HepG2 (cell line): ENCODE measurements around the gene KMT2B. TPM values are rescaled to one million over a fixed set of nuclear protein-coding genes. Genes with fewer than 3 reads are reported as not detected.
A peak's percentile ranks its signal among the peaks of the same experiment; 100 is the strongest.

Experiments
- ATRX ChIP-seq: sonication (generic); formaldehyde crosslinking; IDR thresholded peaks from 2 replicates; pipeline ENCODE4 v1.4.0; 2020; ENCODE audit warnings: missing genetic modification reagents, borderline replicate concordance
- BHLHE40 ChIP-seq: IDR thresholded peaks from 2 replicates; pipeline ENCODE4 v1.6.1; 2011; ENCODE audit warnings: low read length, improper control_type of control experiment
- DMAP1 ChIP-seq: IDR thresholded peaks from 2 replicates; pipeline ENCODE4 v1.6.1; 2016
- FOXA1 ChIP-seq, 2 experiments: fragments of 450-650 bp in 1 of 2; sonication (generic) in 1 of 2; formaldehyde crosslinking in 1 of 2; IDR thresholded peaks; 2 replicates each; pipeline versions ENCODE4 v1.4.0 to v1.6.1; 2016 to 2020; ENCODE audit warnings: missing genetic modification reagents in 1 of 2
- GABPA ChIP-seq, 2 experiments: IDR thresholded peaks; 2 replicates each; pipeline ENCODE4 v1.6.1; 2011 to 2016; ENCODE audit warnings: low read depth in 2 of 2, low read length in 1 of 2, missing biosample characterization in 1 of 2, missing genetic modification characterization in 1 of 2
- GPN1 ChIP-seq: sonication (generic); formaldehyde crosslinking; IDR thresholded peaks from 2 replicates; pipeline ENCODE4 v1.5.1; 2020; ENCODE audit warnings: missing genetic modification reagents, borderline replicate concordance
- HNRNPUL1 ChIP-seq: fragments of 200-400 bp; formaldehyde crosslinking; IDR thresholded peaks from 2 replicates; pipeline ENCODE4 v1.6.1; 2017; ENCODE audit warnings: low read depth, mild to moderate bottlenecking, low read length, moderate library complexity
- KAT7 ChIP-seq: IDR thresholded peaks from 2 replicates; pipeline ENCODE4 v1.6.1; 2018; ENCODE audit warnings: borderline replicate concordance, missing compliant biosample characterization
- NFE2L1 ChIP-seq: sonication (generic); formaldehyde crosslinking; IDR thresholded peaks from 2 replicates; pipeline ENCODE4 v1.4.0; 2020; ENCODE audit warnings: missing genetic modification reagents, mild to moderate bottlenecking, borderline replicate concordance
- RELA ChIP-seq: sonication (generic); formaldehyde crosslinking; IDR thresholded peaks from 2 replicates; pipeline ENCODE4 v1.4.0; 2020; ENCODE audit warnings: missing genetic modification reagents
- TP53 ChIP-seq: sonication (generic); formaldehyde crosslinking; conservative IDR thresholded peaks from 2 replicates; pipeline ENCODE4 v1.4.0; 2020; ENCODE audit warnings: missing genetic modification reagents
- ZC3H4 ChIP-seq: sonication (generic); formaldehyde crosslinking; IDR thresholded peaks from 2 replicates; pipeline ENCODE4 v1.4.0; 2020; ENCODE audit warnings: missing genetic modification reagents, borderline replicate concordance
- ZNF160 ChIP-seq: sonication (generic); formaldehyde crosslinking; IDR thresholded peaks from 2 replicates; pipeline ENCODE4 v1.8.0; 2022; ENCODE audit warnings: mild to moderate bottlenecking, inconsistent platforms, missing genetic modification reagents
- ZNF235 ChIP-seq: sonication (generic); formaldehyde crosslinking; IDR thresholded peaks from 2 replicates; pipeline ENCODE4 v1.8.1; 2023; ENCODE audit warnings: mild to moderate bottlenecking, missing genetic modification reagents, borderline replicate concordance
- ZNF30 ChIP-seq: sonication (generic); formaldehyde crosslinking; IDR thresholded peaks from 2 replicates; pipeline ENCODE4 v1.5.0; 2020; ENCODE audit warnings: mild to moderate bottlenecking, missing genetic modification reagents
- ZNF337 ChIP-seq: sonication (generic); formaldehyde crosslinking; IDR thresholded peaks from 2 replicates; pipeline ENCODE4 v1.5.1; 2020; ENCODE audit warnings: missing genetic modification reagents, low read depth, mild to moderate bottlenecking, borderline replicate concordance
- ZNF496 ChIP-seq: sonication (generic); formaldehyde crosslinking; IDR thresholded peaks from 2 replicates; pipeline ENCODE4 v1.8.1; 2023; ENCODE audit warnings: mild to moderate bottlenecking, moderate library complexity, missing genetic modification reagents; ENCODE audit not compliant: insufficient replicate concordance
- ZNF7 ChIP-seq: IDR thresholded peaks from 2 replicates; pipeline ENCODE4 v1.6.1; 2016; ENCODE audit warnings: missing biosample characterization, missing genetic modification reagents
- ZNF850 ChIP-seq: sonication (generic); formaldehyde crosslinking; conservative IDR thresholded peaks from 2 replicates; pipeline ENCODE4 v1.9.0; 2021; ENCODE audit warnings: mild to moderate bottlenecking, missing genetic modification reagents
- ZSCAN30 ChIP-seq: sonication (generic); formaldehyde crosslinking; IDR thresholded peaks from 2 replicates; pipeline ENCODE4 v1.5.0; 2020; ENCODE audit warnings: mild to moderate bottlenecking, missing genetic modification reagents
- polyA plus RNA-seq, 8 experiments: library from polyadenylated mRNA; depleted of rRNA in 3 of 8; stranded (reverse) in 7 of 8; unstranded in 1 of 8; fragments of >200 nt; fragmentation: Illumina TruSeq in 4 of 8; extraction: Trizol in 4 of 8; gene quantifications; 2 replicates each; pipeline versions ENCODE4 v1.2.1 to v1.2.3, GENCODE V29; 2011 to 2016; ENCODE audit warnings: low read depth in 4 of 8, missing spikeins in 1 of 8, mixed read lengths in 1 of 8; ENCODE audit not compliant: insufficient read depth in 1 of 8
- total RNA-seq, 5 experiments: library from RNA; depleted of rRNA; stranded (reverse); fragments of >200 nt; fragmentation: Illumina TruSeq; extraction: Trizol; gene quantifications; 2 replicates each; pipeline ENCODE4 v1.2.3, GENCODE V29; 2016; ENCODE audit warnings: low read depth in 1 of 5
- TF ChIP-seq, protein P1 (sequence below): sonication (generic); formaldehyde crosslinking; IDR thresholded peaks from 2 replicates; pipeline ENCODE4 v1.4.0; 2020; ENCODE audit warnings: missing genetic modification reagents, borderline replicate concordance
- TF ChIP-seq, protein P2 (sequence below): sonication (generic); formaldehyde crosslinking; IDR thresholded peaks from 2 replicates; pipeline ENCODE4 v1.5.0; 2020; ENCODE audit warnings: mild to moderate bottlenecking, low read depth, missing genetic modification reagents, borderline replicate concordance
- TF ChIP-seq, protein P3 (sequence below): sonication (generic); formaldehyde crosslinking; IDR thresholded peaks from 2 replicates; pipeline ENCODE4; 2020; ENCODE audit warnings: missing genetic modification reagents, mild to moderate bottlenecking, borderline replicate concordance
- TF ChIP-seq, protein P4 (sequence below): IDR thresholded peaks from 2 replicates; pipeline ENCODE4 v1.6.1; 2016; ENCODE audit warnings: mild to moderate bottlenecking
- TF ChIP-seq, protein P5 (sequence below): sonication (generic); formaldehyde crosslinking; IDR thresholded peaks from 2 replicates; pipeline ENCODE4 v1.4.0; 2020; ENCODE audit warnings: missing genetic modification reagents

KMT2B gene
- total and polyA plus RNA-seq, 2 of the 13 experiments (the other 11 are each of a cell fraction or from before 2014, with no cell fraction given), result 6.2 to 16.9 TPM

DNA sequence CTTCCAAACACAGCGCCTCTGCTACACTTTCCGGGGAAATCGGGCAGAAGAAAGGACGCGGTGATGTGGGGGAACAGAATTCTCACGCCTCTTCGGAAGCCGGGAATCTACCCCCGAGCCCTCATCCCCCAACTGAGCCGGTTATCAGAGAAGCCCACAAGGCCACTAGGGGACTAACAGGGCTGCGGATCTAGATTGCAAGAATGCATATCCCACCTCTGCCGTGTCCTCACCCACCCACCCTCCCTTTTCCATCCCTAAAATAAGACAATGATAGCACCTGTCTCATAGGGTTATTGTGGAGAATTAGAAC lies 23.4 kb downstream of the KMT2B start (continued):
- no peak for TF ChIP-seq GABPA (IDR thresholded peaks at IDR 0.05; ENCODE audit: low read depth, low read length)
- no peak for TF ChIP-seq GABPA (CRISPR knock-in tag; IDR thresholded peaks at IDR 0.05; ENCODE audit: low read depth)
- TF ChIP-seq, protein P1, sequence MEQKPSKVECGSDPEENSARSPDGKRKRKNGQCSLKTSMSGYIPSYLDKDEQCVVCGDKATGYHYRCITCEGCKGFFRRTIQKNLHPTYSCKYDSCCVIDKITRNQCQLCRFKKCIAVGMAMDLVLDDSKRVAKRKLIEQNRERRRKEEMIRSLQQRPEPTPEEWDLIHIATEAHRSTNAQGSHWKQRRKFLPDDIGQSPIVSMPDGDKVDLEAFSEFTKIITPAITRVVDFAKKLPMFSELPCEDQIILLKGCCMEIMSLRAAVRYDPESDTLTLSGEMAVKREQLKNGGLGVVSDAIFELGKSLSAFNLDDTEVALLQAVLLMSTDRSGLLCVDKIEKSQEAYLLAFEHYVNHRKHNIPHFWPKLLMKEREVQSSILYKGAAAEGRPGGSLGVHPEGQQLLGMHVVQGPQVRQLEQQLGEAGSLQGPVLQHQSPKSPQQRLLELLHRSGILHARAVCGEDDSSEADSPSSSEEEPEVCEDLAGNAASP (CRISPR knock-in tag), result no peak
- no peak for TF ChIP-seq BHLHE40
- no peak for TF ChIP-seq TP53 (CRISPR knock-in tag)
- TF ChIP-seq ZNF496 (CRISPR knock-in tag), result no peak
- TF ChIP-seq, protein P2, sequence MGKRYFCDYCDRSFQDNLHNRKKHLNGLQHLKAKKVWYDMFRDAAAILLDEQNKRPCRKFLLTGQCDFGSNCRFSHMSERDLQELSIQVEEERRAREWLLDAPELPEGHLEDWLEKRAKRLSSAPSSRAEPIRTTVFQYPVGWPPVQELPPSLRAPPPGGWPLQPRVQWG, result no peak
- no peak for TF ChIP-seq ZNF850 (CRISPR knock-in tag)
- TF ChIP-seq ZNF30 (CRISPR knock-in tag), result no peak
- no peak for TF ChIP-seq ZNF160 (CRISPR knock-in tag)
- TF ChIP-seq ZSCAN30, result no peak
- TF ChIP-seq NFE2L1, result peak; percentile 9; the same call in 1 of the 2 replicates
- no peak for TF ChIP-seq FOXA1 (IDR thresholded peaks at IDR 0.05)
- TF ChIP-seq FOXA1 (CRISPR knock-in tag; IDR thresholded peaks at IDR 0.05), result 0 out of 2 replicates have a peak, but pooled peaks have one; percentile 1
- peak; percentile 16; the same call in 1 of the 2 replicates for TF ChIP-seq DMAP1
- no peak for TF ChIP-seq KAT7 (CRISPR knock-in tag)
- TF ChIP-seq GPN1 (CRISPR knock-in tag), result no peak
- TF ChIP-seq, protein P3, sequence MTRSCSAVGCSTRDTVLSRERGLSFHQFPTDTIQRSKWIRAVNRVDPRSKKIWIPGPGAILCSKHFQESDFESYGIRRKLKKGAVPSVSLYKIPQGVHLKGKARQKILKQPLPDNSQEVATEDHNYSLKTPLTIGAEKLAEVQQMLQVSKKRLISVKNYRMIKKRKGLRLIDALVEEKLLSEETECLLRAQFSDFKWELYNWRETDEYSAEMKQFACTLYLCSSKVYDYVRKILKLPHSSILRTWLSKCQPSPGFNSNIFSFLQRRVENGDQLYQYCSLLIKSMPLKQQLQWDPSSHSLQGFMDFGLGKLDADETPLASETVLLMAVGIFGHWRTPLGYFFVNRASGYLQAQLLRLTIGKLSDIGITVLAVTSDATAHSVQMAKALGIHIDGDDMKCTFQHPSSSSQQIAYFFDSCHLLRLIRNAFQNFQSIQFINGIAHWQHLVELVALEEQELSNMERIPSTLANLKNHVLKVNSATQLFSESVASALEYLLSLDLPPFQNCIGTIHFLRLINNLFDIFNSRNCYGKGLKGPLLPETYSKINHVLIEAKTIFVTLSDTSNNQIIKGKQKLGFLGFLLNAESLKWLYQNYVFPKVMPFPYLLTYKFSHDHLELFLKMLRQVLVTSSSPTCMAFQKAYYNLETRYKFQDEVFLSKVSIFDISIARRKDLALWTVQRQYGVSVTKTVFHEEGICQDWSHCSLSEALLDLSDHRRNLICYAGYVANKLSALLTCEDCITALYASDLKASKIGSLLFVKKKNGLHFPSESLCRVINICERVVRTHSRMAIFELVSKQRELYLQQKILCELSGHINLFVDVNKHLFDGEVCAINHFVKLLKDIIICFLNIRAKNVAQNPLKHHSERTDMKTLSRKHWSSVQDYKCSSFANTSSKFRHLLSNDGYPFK (CRISPR knock-in tag), result 0 out of 2 replicates have a peak, but pooled peaks have one; percentile 7
- TF ChIP-seq, protein P4, sequence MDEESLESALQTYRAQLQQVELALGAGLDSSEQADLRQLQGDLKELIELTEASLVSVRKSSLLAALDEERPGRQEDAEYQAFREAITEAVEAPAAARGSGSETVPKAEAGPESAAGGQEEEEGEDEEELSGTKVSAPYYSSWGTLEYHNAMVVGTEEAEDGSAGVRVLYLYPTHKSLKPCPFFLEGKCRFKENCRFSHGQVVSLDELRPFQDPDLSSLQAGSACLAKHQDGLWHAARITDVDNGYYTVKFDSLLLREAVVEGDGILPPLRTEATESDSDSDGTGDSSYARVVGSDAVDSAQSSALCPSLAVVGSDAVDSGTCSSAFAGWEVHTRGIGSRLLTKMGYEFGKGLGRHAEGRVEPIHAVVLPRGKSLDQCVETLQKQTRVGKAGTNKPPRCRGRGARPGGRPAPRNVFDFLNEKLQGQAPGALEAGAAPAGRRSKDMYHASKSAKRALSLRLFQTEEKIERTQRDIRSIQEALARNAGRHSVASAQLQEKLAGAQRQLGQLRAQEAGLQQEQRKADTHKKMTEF (CRISPR knock-in tag), result no peak
- TF ChIP-seq HNRNPUL1, result no peak
- no peak for TF ChIP-seq RELA (CRISPR knock-in tag)
- TF ChIP-seq ZNF7 (CRISPR knock-in tag), result no peak
- TF ChIP-seq, protein P5, sequence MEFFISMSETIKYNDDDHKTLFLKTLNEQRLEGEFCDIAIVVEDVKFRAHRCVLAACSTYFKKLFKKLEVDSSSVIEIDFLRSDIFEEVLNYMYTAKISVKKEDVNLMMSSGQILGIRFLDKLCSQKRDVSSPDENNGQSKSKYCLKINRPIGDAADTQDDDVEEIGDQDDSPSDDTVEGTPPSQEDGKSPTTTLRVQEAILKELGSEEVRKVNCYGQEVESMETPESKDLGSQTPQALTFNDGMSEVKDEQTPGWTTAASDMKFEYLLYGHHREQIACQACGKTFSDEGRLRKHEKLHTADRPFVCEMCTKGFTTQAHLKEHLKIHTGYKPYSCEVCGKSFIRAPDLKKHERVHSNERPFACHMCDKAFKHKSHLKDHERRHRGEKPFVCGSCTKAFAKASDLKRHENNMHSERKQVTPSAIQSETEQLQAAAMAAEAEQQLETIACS (CRISPR knock-in tag), result no peak
- peak; percentile 11; the same call in 1 of the 2 replicates for TF ChIP-seq ZC3H4 (CRISPR knock-in tag)
- no peak for TF ChIP-seq ATRX (CRISPR knock-in tag)
- no peak for TF ChIP-seq ZNF337 (CRISPR knock-in tag)
- no peak for TF ChIP-seq ZNF235 (CRISPR knock-in tag)
